CD4-positive, alpha-beta T cell treated with Interleukin-4 for 4 hours (primary cell): ENCODE data around the gene KDM2A.
A peak's percentile ranks its signal among the peaks of the same experiment; 100 is the strongest.

ENCODE experiments used
- DNase-seq: peaks from one replicate; pipeline ENCODE4 v3.0.0-alpha.2; 2020

Gene KDM2A

GRCh38 chr11:67118801-67119584 lies at the start of gene KDM2A:
TSS of gene KDM2A (plus strand) at chr11:67119263. CDS start at chr11:67121317, 2,054 bp downstream.
- peak; percentile 99 for DNase-seq

GRCh38 chr11:67071420-67072284 lies 47.4 kb upstream of the KDM2A start:
- DNase-seq, result peak; percentile 61

- DNase-seq, result no peak
Measured at GRCh38 chr11:67072295-67072694, 46.8 kb upstream of the KDM2A start.

GRCh38 chr11:67073908-67074307 lies 45.2 kb upstream of the KDM2A start:
- DNase-seq, result no peak

GRCh38 chr11:67076202-67076601 lies 42.9 kb upstream of the KDM2A start:
- no peak for DNase-seq

GRCh38 chr11:67079065-67079705 lies 39.9 kb upstream of the KDM2A start:
- no peak for DNase-seq

GRCh38 chr11:67082071-67082791 lies 36.8 kb upstream of the KDM2A start:
- DNase-seq, result no peak

- DNase-seq, result no peak
Measured at GRCh38 chr11:67083786-67084366, 35.2 kb upstream of the KDM2A start.

GRCh38 chr11:67085617-67086016 lies 33.4 kb upstream of the KDM2A start:
- no peak for DNase-seq

- DNase-seq, result no peak
Measured at GRCh38 chr11:67090717-67091116, 28.3 kb upstream of the KDM2A start.

- no peak for DNase-seq
Measured at GRCh38 chr11:67095214-67095507, 23.9 kb upstream of the KDM2A start.

GRCh38 chr11:67098799-67099429 lies 20.1 kb upstream of the KDM2A start:
- no peak for DNase-seq

GRCh38 chr11:67099831-67100324 lies 19.2 kb upstream of the KDM2A start:
- DNase-seq, result no peak

GRCh38 chr11:67102664-67103063 lies 16.4 kb upstream of the KDM2A start:
- no peak for DNase-seq

GRCh38 chr11:67105964-67106363 lies 13.1 kb upstream of the KDM2A start:
- no peak for DNase-seq

- DNase-seq, result no peak
Measured at GRCh38 chr11:67111261-67111660, 7.8 kb upstream of the KDM2A start.

GRCh38 chr11:67113231-67113721 lies 5.8 kb upstream of the KDM2A start:
- peak; percentile 27 for DNase-seq

- DNase-seq, result no peak
Measured at GRCh38 chr11:67114275-67114896, 4.7 kb upstream of the KDM2A start.

GRCh38 chr11:67116758-67117105 lies 2.3 kb upstream of the KDM2A start:
- DNase-seq, result no peak

- no peak for DNase-seq
Measured at GRCh38 chr11:67117176-67117575, 1.9 kb upstream of the KDM2A start.

- peak; percentile 29 for DNase-seq
Measured at GRCh38 chr11:67117672-67118180, 1.3 kb upstream of the KDM2A start.
